Measurements from ENCODE around the gene WDR33.

The WDR33 gene

GRCh38 chr2:127713562-127713961 lies 97.4 kb downstream of the WDR33 start:
- Histone ChIP-seq H3K4me2 (ENCODE audit: low read length, poor library complexity, severe bottlenecking) (no peak overlapping the region), H3K9me3 (ENCODE audit: control insufficient read depth, low read length) (no peaks in the 10 kb centered on the region), H4K91ac (ENCODE audit: low read length) (no peak overlapping the region), H3K18ac (ENCODE audit: low read depth in 1 of 2, low read length in 2 of 2) (no peak overlapping the region), H3K4ac (ENCODE audit: low read depth in 1 of 2, low read length in 2 of 2) (no peak overlapping the region), H3K23ac (ENCODE audit: low read length in 2 of 2) (no peak overlapping the region), H2AK5ac (ENCODE audit: low read length, severe bottlenecking) (no peak overlapping the region), H2BK15ac (ENCODE audit: low read depth, poor library complexity, severe bottlenecking) (no peak overlapping the region), H4K8ac (ENCODE audit: low read length) (no peak overlapping the region), H3K9ac (ENCODE audit: low read length) (no peak overlapping the region), H3K27ac (ENCODE audit: low read length, poor library complexity, severe bottlenecking) (no peak overlapping the region), H3K79me1 (replicated peaks; ENCODE audit: low read length, poor library complexity, severe bottlenecking) (peaks cover 22% of the 10 kb centered on the region), H2AFZ (ENCODE audit: low read depth, low read length) (no peak overlapping the region), H3K14ac (ENCODE audit: low read length in 2 of 2) (no peak overlapping the region), H2BK5ac (ENCODE audit: low read depth, low read length, poor library complexity, severe bottlenecking) (no peak overlapping the region), H3K27me3 (ENCODE audit: control insufficient read depth in 1 of 2, insufficient read depth in 1 of 2, low read length in 2 of 2) (no peaks in the 10 kb centered on the region), H2BK120ac (ENCODE audit: low read depth, low read length) (no peak overlapping the region), H3K4me3 (ENCODE audit: insufficient read depth in 1 of 2, low read depth in 1 of 2, low read length in 2 of 2) (no peak overlapping the region), H3K4me1 (ENCODE audit: control insufficient read depth, insufficient read depth, low read depth, low read length) (peaks cover 3% of the 10 kb centered on the region), H2BK12ac (ENCODE audit: low read length in 2 of 2) (no peak overlapping the region), H3K36me3 (ENCODE audit: control insufficient read depth in 1 of 2, insufficient read depth in 2 of 2, low read depth in 1 of 2, low read length in 2 of 2) (peaks cover 30 to 56% of the 10 kb centered on the region in 2 experiments)
- 98% methylated on average over 25 of the region's 25 CpGs for WGBS
- no peak for DNase-seq

DNA sequence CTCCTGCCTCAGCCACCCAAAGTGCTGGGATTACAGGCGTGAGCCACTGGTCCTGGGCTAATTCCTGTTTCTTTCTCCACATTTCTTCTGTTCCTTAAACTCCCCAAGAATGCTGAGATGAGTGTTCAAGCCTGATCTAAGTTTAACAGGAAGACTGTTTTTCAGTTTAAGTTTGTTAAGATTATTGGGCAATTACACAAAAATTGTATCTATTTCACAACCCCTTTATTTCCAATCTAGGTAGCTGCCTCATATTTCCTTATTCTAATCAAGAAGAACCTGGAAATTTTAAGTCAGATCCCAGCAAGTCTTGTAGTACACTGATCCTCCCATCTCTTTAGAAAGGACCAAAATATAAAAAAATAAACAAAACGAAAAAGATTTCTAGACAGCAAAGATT lies 98.0 kb downstream of the WDR33 start:
- Histone ChIP-seq H3K4ac (ENCODE audit: low read depth in 1 of 2, low read length in 2 of 2) (no peak overlapping the region), H3K18ac (ENCODE audit: low read depth in 1 of 2, low read length in 2 of 2) (no peak overlapping the region), H3K23ac (ENCODE audit: low read length in 2 of 2) (no peak overlapping the region)

DNA sequence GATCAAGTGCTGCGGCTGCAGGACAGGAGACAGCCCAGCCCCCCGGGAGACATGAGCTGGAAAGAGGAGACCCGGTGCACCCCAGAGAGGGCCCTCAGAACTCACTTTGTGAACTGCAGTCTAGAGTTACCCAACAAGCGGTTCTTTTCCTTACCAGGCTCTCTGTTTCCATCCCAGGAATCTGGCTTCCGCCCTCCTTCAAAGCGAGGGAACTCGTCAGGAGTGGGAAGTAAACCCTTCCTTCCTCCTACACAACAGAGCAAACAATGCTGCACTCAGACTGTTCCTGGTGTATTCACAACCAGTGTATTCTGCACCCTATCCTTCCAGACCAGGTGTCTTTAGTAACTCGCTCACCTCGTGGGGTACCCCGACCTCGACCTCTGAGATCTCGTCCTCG lies 101.6 kb downstream of the WDR33 start:
- no peak overlapping the region for H2AFZ ChIP-seq (ENCODE audit: low read depth, low read length)
- DNase-seq: no peak
- no peak overlapping the region for H3K9ac ChIP-seq (ENCODE audit: low read length)
- H3K27me3 ChIP-seq (ENCODE audit: control insufficient read depth in 1 of 2, insufficient read depth in 1 of 2, low read length in 2 of 2): no peaks in the 10 kb centered on the region
- H2BK12ac ChIP-seq (ENCODE audit: low read length in 2 of 2): no peak overlapping the region
- H4K91ac ChIP-seq (ENCODE audit: low read length): no peak overlapping the region
- no peak overlapping the region for H3K4ac ChIP-seq (ENCODE audit: low read depth in 1 of 2, low read length in 2 of 2)
- H3K79me1 ChIP-seq (replicated peaks; ENCODE audit: low read length, poor library complexity, severe bottlenecking): peaks cover 21% of the 10 kb centered on the region
- H3K18ac ChIP-seq (ENCODE audit: low read depth in 1 of 2, low read length in 2 of 2): no peak overlapping the region
- H2BK120ac ChIP-seq (ENCODE audit: low read depth, low read length): no peak overlapping the region
- no peak overlapping the region for H3K27ac ChIP-seq (ENCODE audit: low read length, poor library complexity, severe bottlenecking)
- H3K14ac ChIP-seq (ENCODE audit: low read length in 2 of 2): no peak overlapping the region
- no peak overlapping the region for H3K4me3 ChIP-seq (ENCODE audit: insufficient read depth in 1 of 2, low read depth in 1 of 2, low read length in 2 of 2)
- H2BK5ac ChIP-seq (ENCODE audit: low read depth, low read length, poor library complexity, severe bottlenecking): no peak overlapping the region
- peaks cover 8% of the 10 kb centered on the region for H3K4me1 ChIP-seq (ENCODE audit: control insufficient read depth, insufficient read depth, low read depth, low read length)
- peaks cover 44 to 45% of the 10 kb centered on the region in 2 experiments for H3K36me3 ChIP-seq (ENCODE audit: control insufficient read depth in 1 of 2, insufficient read depth in 2 of 2, low read depth in 1 of 2, low read length in 2 of 2)
- no peaks in the 10 kb centered on the region for H3K9me3 ChIP-seq (ENCODE audit: control insufficient read depth, low read length)
- H3K4me2 ChIP-seq (ENCODE audit: low read length, poor library complexity, severe bottlenecking): no peak overlapping the region
- no peak overlapping the region for H2BK15ac ChIP-seq (ENCODE audit: low read depth, poor library complexity, severe bottlenecking)
- no peak overlapping the region for H2AK5ac ChIP-seq (ENCODE audit: low read length, severe bottlenecking)
- WGBS: 97% methylated on average over 13 of the region's 13 CpGs
- H4K8ac ChIP-seq (ENCODE audit: low read length): no peak overlapping the region
- no peak overlapping the region for H3K23ac ChIP-seq (ENCODE audit: low read length in 2 of 2)

More for the DNA sequence above, 98.0 kb downstream of the WDR33 start:
- Histone ChIP-seq H3K79me1 (replicated peaks; ENCODE audit: low read length, poor library complexity, severe bottlenecking) (peaks cover 18% of the 10 kb centered on the region), H3K4me1 (ENCODE audit: control insufficient read depth, insufficient read depth, low read depth, low read length) (peaks cover 6% of the 10 kb centered on the region), H3K4me2 (ENCODE audit: low read length, poor library complexity, severe bottlenecking) (no peak overlapping the region), H3K27me3 (ENCODE audit: control insufficient read depth in 1 of 2, insufficient read depth in 1 of 2, low read length in 2 of 2) (no peaks in the 10 kb centered on the region), H3K14ac (ENCODE audit: low read length in 2 of 2) (no peak overlapping the region), H2BK12ac (ENCODE audit: low read length in 2 of 2) (no peak overlapping the region), H2BK120ac (ENCODE audit: low read depth, low read length) (no peak overlapping the region), H2AFZ (ENCODE audit: low read depth, low read length) (no peak overlapping the region), H4K91ac (ENCODE audit: low read length) (no peak overlapping the region), H3K9ac (ENCODE audit: low read length) (no peak overlapping the region), H2AK5ac (ENCODE audit: low read length, severe bottlenecking) (no peak overlapping the region), H2BK15ac (ENCODE audit: low read depth, poor library complexity, severe bottlenecking) (no peak overlapping the region), H3K4me3 (ENCODE audit: insufficient read depth in 1 of 2, low read depth in 1 of 2, low read length in 2 of 2) (no peak overlapping the region), H3K27ac (ENCODE audit: low read length, poor library complexity, severe bottlenecking) (no peak overlapping the region), H3K9me3 (ENCODE audit: control insufficient read depth, low read length) (no peaks in the 10 kb centered on the region), H3K36me3 (ENCODE audit: control insufficient read depth in 1 of 2, insufficient read depth in 2 of 2, low read depth in 1 of 2, low read length in 2 of 2) (peaks cover 36 to 56% of the 10 kb centered on the region in 2 experiments), H2BK5ac (ENCODE audit: low read depth, low read length, poor library complexity, severe bottlenecking) (no peak overlapping the region), H4K8ac (ENCODE audit: low read length) (no peak overlapping the region)
- WGBS: 86% methylated on average over 2 of the region's 2 CpGs
- no peak for DNase-seq

DNA sequence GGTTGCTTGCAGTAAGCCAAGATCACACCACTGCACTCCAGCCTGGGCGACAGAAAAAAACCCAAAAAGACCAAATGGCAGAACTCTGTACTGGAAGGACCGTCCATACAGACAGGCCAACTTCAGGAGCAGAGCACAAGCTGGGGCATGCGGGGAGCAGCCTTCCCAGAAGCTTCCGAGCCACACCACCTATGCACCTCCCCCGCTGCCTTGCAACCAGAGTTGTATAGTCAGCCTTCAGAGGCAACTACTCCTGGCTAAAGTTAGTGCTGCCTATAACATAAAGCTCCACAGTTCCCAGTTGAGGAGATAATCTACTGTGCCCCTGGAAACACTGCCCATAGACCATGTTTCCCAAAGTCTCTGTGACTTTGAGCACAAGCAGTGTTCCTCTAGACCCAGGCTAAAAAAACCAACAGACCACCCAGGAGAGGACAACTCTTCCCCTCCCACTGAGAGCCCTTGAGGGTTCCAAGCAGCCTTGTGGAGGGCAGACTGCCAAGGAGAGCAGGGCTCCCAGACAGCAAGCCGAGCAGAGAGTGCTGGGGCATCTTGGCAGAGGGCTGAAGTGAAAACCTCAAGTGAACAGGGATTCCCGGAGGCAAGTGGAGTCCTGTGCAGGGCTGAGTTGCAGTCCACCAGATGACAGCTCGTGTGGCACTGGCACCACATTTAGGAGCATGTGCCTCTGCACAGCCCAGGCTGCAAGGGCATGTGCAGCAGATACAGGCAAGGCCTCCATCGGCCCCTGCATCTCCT lies 102.9 kb downstream of the WDR33 start:
- H3K36me3 ChIP-seq (ENCODE audit: control insufficient read depth in 1 of 2, insufficient read depth in 2 of 2, low read depth in 1 of 2, low read length in 2 of 2): peaks cover 38 to 49% of the 10 kb centered on the region in 2 experiments
- H3K9me3 ChIP-seq (ENCODE audit: control insufficient read depth, low read length): no peaks in the 10 kb centered on the region
- peak overlapping the region in 1 of 2 experiments; percentile 66 for H3K14ac ChIP-seq (ENCODE audit: low read length in 2 of 2)
- no peak overlapping the region for H3K23ac ChIP-seq (ENCODE audit: low read length in 2 of 2)
- H2BK120ac ChIP-seq (ENCODE audit: low read depth, low read length): no peak overlapping the region
- H3K4me2 ChIP-seq (ENCODE audit: low read length, poor library complexity, severe bottlenecking): no peak overlapping the region
- DNase-seq: no peak
- H3K4me3 ChIP-seq (ENCODE audit: insufficient read depth in 1 of 2, low read depth in 1 of 2, low read length in 2 of 2): no peak overlapping the region
- H4K91ac ChIP-seq (ENCODE audit: low read length): peak overlapping the region; percentile 9
- H2BK12ac ChIP-seq (ENCODE audit: low read length in 2 of 2): no peak overlapping the region
- no peak overlapping the region for H3K4ac ChIP-seq (ENCODE audit: low read depth in 1 of 2, low read length in 2 of 2)
- H2BK15ac ChIP-seq (ENCODE audit: low read depth, poor library complexity, severe bottlenecking): no peak overlapping the region
- H3K4me1 ChIP-seq (ENCODE audit: control insufficient read depth, insufficient read depth, low read depth, low read length): peaks cover 11% of the 10 kb centered on the region
- no peak overlapping the region for H3K27ac ChIP-seq (ENCODE audit: low read length, poor library complexity, severe bottlenecking)
- 96% methylated on average over 9 of the region's 9 CpGs for WGBS
- no peak overlapping the region for H2AK5ac ChIP-seq (ENCODE audit: low read length, severe bottlenecking)
- no peak overlapping the region for H4K8ac ChIP-seq (ENCODE audit: low read length)
- no peak overlapping the region for H3K9ac ChIP-seq (ENCODE audit: low read length)
- H3K27me3 ChIP-seq (ENCODE audit: control insufficient read depth in 1 of 2, insufficient read depth in 1 of 2, low read length in 2 of 2): no peaks in the 10 kb centered on the region
- H2AFZ ChIP-seq (ENCODE audit: low read depth, low read length): no peak overlapping the region
- no peak overlapping the region for H3K18ac ChIP-seq (ENCODE audit: low read depth in 1 of 2, low read length in 2 of 2)
- H2BK5ac ChIP-seq (ENCODE audit: low read depth, low read length, poor library complexity, severe bottlenecking): no peak overlapping the region
- peaks cover 23% of the 10 kb centered on the region for H3K79me1 ChIP-seq (replicated peaks; ENCODE audit: low read length, poor library complexity, severe bottlenecking)

Measured in mesenchymal stem cell (in vitro differentiated cells and primary cell).